Superior temporal gyrus (tissue), 1 donor: ENCODE measurements around the gene ANKRD60.

ENCODE experiments used
- DNase-seq: peaks from one replicate; pipeline ENCODE4 v3.0.0-alpha.2; 2016; ENCODE audit errors: extremely low spot score

Gene ANKRD60

GRCh38 chr20:58228484-58229197, at the start of gene ANKRD60:
TSS of gene ANKRD60 (minus strand) at chr20:58228653. CDS start at chr20:58228653, 0 bp downstream.
- no peak for DNase-seq

- no peak for DNase-seq
Observed at GRCh38 chr20:58277578-58278472, 49.4 kb upstream of the ANKRD60 start.

- no peak for DNase-seq
Observed at GRCh38 chr20:58277107-58277506, 48.7 kb upstream of the ANKRD60 start.

GRCh38 chr20:58274384-58274783, 45.9 kb upstream of the ANKRD60 start:
- no peak for DNase-seq

GRCh38 chr20:58271606-58272351, 43.3 kb upstream of the ANKRD60 start:
- DNase-seq = no peak

- no peak for DNase-seq
Observed at GRCh38 chr20:58268936-58269619, 40.6 kb upstream of the ANKRD60 start.

- DNase-seq = no peak
Observed at GRCh38 chr20:58268421-58268821, 40.0 kb upstream of the ANKRD60 start.

GRCh38 chr20:58267389-58268215, 39.1 kb upstream of the ANKRD60 start:
- DNase-seq = no peak

- no peak for DNase-seq
Observed at GRCh38 chr20:58264271-58264670, 35.8 kb upstream of the ANKRD60 start.

GRCh38 chr20:58261660-58262059, 33.2 kb upstream of the ANKRD60 start:
- no peak for DNase-seq

GRCh38 chr20:58260006-58260405, 31.6 kb upstream of the ANKRD60 start:
- no peak for DNase-seq

GRCh38 chr20:58256842-58257241, 28.4 kb upstream of the ANKRD60 start:
- no peak for DNase-seq

GRCh38 chr20:58256307-58256706, 27.9 kb upstream of the ANKRD60 start:
- DNase-seq = no peak

GRCh38 chr20:58254890-58255289, 26.4 kb upstream of the ANKRD60 start:
- DNase-seq = no peak

GRCh38 chr20:58251979-58252591, 23.6 kb upstream of the ANKRD60 start:
- DNase-seq = no peak

- DNase-seq = no peak
Observed at GRCh38 chr20:58251348-58251978, 23.0 kb upstream of the ANKRD60 start.

- no peak for DNase-seq
Observed at GRCh38 chr20:58246346-58246745, 17.9 kb upstream of the ANKRD60 start.

GRCh38 chr20:58245931-58246330, 17.5 kb upstream of the ANKRD60 start:
- no peak for DNase-seq

GRCh38 chr20:58245181-58245891, 16.9 kb upstream of the ANKRD60 start:
- DNase-seq = no peak
